ENCODE data around the gene KLF9. TPM values are rescaled to one million over a fixed set of nuclear protein-coding genes. Genes with fewer than 3 reads are reported as not detected.

KLF9 gene
- total RNA-seq, 2 donors from 2014 or later: 0.13 to 0.31 TPM

GRCh38 chr9:70382046-70382708 lies 32.3 kb downstream of the KLF9 start:
- H3K4me1 ChIP-seq (ENCODE audit: control insufficient read depth, insufficient read depth, low read length): no peaks in the 10 kb centered on the region
- H3K27ac ChIP-seq (ENCODE audit: low read depth, low read length): no peak overlapping the region
- no peaks in the 10 kb centered on the region for H3K9me3 Mint-ChIP-seq
- H3K36me3 ChIP-seq (ENCODE audit: control insufficient read depth, insufficient read depth, low read length): no peaks in the 10 kb centered on the region
- TF ChIP-seq CTCF (conservative IDR thresholded peaks at IDR 0.05): no peak
- H3K27me3 ChIP-seq (ENCODE audit: control insufficient read depth, insufficient read depth, low read length, poor library complexity, severe bottlenecking): no peaks in the 10 kb centered on the region
- no peak for DNase-seq
- H3K4me3 ChIP-seq (ENCODE audit: low read length): no peak overlapping the region
- H3K27me3 Mint-ChIP-seq (ENCODE audit: insufficient read depth): peaks cover 2% of the 10 kb centered on the region
- no peak overlapping the region for H3K9ac ChIP-seq (ENCODE audit: extremely low read depth, low read length, poor library complexity, severe bottlenecking)
- no peaks in the 10 kb centered on the region for H3K4me1 Mint-ChIP-seq
- WGBS, 2 experiments (ENCODE audit: insufficient coverage in 1 of 2, insufficient read length in 1 of 2): 88 to 100% methylated on average over 3 to 6 of the region's 6 CpGs
- no peaks in the 10 kb centered on the region for H3K9me3 ChIP-seq (ENCODE audit: control insufficient read depth, low read length)
- no peak overlapping the region for H3K27ac Mint-ChIP-seq
- H3K36me3 Mint-ChIP-seq (ENCODE audit: low read depth): no peaks in the 10 kb centered on the region
- no peak overlapping the region for H3K4me3 Mint-ChIP-seq

GRCh38 chr9:70374962-70375618 lies 39.4 kb downstream of the KLF9 start:
- no peaks in the 10 kb centered on the region for H3K4me1 Mint-ChIP-seq
- no peak overlapping the region for H3K27ac Mint-ChIP-seq
- H3K4me3 Mint-ChIP-seq: no peak overlapping the region
- no peaks in the 10 kb centered on the region for H3K27me3 Mint-ChIP-seq (ENCODE audit: insufficient read depth)
- no peak for DNase-seq
- Histone ChIP-seq H3K27ac (ENCODE audit: low read depth, low read length) (no peak overlapping the region), H3K27me3 (ENCODE audit: control insufficient read depth, insufficient read depth, low read length, poor library complexity, severe bottlenecking) (no peaks in the 10 kb centered on the region), H3K9me3 (ENCODE audit: control insufficient read depth, low read length) (no peaks in the 10 kb centered on the region), H3K4me3 (ENCODE audit: low read length) (no peak overlapping the region), H3K36me3 (ENCODE audit: control insufficient read depth, insufficient read depth, low read length) (no peaks in the 10 kb centered on the region), H3K9ac (ENCODE audit: extremely low read depth, low read length, poor library complexity, severe bottlenecking) (no peak overlapping the region), H3K4me1 (ENCODE audit: control insufficient read depth, insufficient read depth, low read length) (no peaks in the 10 kb centered on the region)
- no peaks in the 10 kb centered on the region for H3K36me3 Mint-ChIP-seq (ENCODE audit: low read depth)
- H3K9me3 Mint-ChIP-seq: no peaks in the 10 kb centered on the region
- 88 to 92% methylated on average over 4 to 17 of the region's 17 CpGs for WGBS, 2 experiments (ENCODE audit: insufficient coverage in 1 of 2, insufficient read length in 1 of 2)
- TF ChIP-seq CTCF (conservative IDR thresholded peaks at IDR 0.05): no peak

GRCh38 chr9:70367305-70367930 lies 47.0 kb downstream of the KLF9 start:
- no peaks in the 10 kb centered on the region for H3K4me1 ChIP-seq (ENCODE audit: control insufficient read depth, insufficient read depth, low read length)
- no peak for TF ChIP-seq CTCF (conservative IDR thresholded peaks at IDR 0.05)
- H3K9me3 Mint-ChIP-seq: no peaks in the 10 kb centered on the region
- no peak overlapping the region for H3K4me3 Mint-ChIP-seq
- no peaks in the 10 kb centered on the region for H3K27me3 ChIP-seq (ENCODE audit: control insufficient read depth, insufficient read depth, low read length, poor library complexity, severe bottlenecking)
- H3K9ac ChIP-seq (ENCODE audit: extremely low read depth, low read length, poor library complexity, severe bottlenecking): no peak overlapping the region
- H3K36me3 ChIP-seq (ENCODE audit: control insufficient read depth, insufficient read depth, low read length): no peaks in the 10 kb centered on the region
- WGBS, 2 experiments (ENCODE audit: insufficient coverage in 1 of 2, insufficient read length in 1 of 2): 88 to 100% methylated on average over 3 to 6 of the region's 6 CpGs
- H3K27me3 Mint-ChIP-seq (ENCODE audit: insufficient read depth): no peaks in the 10 kb centered on the region
- no peak overlapping the region for H3K27ac ChIP-seq (ENCODE audit: low read depth, low read length)
- no peaks in the 10 kb centered on the region for H3K9me3 ChIP-seq (ENCODE audit: control insufficient read depth, low read length)
- H3K36me3 Mint-ChIP-seq (ENCODE audit: low read depth): peaks cover 1% of the 10 kb centered on the region
- no peak overlapping the region for H3K4me3 ChIP-seq (ENCODE audit: low read length)
- H3K4me1 Mint-ChIP-seq: no peaks in the 10 kb centered on the region
- H3K27ac Mint-ChIP-seq: no peak overlapping the region
- no peak for DNase-seq

Data from endodermal cell (in vitro differentiated cells).